NOMO-1 (cell line): ENCODE measurements around the gene MCUR1.
"Not testable (repeated sequence)": the region's sequence is repeated elsewhere in the genome, so short reads cannot be mapped to it uniquely, and the experiment has no call there.

Experiments
- DNase-seq, 2 experiments: peaks; one replicate each; lab custom pipeline; 2025; ENCODE audit not compliant: unreplicated experiment in 2 of 2; lab: John Stamatoyannopoulos, UW

Gene MCUR1

DNA sequence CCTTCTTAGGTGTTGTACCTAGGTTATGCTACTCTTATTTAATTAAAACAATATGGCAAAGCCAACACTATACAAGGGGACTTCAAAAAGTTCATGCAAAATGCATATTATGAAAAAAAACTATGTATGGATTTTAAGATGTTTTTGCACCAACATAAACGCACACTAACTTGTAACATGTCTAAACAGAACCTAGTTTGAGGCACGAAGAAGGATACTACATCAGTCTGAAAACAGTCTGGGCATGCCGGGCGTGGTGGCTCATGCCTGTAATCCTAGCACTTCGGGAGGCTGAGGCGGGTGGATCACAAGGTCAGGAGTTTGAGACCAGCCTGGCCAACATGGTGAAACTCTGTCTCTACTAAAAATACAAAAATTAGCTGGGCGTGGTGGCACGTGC is 34.2 kb downstream of the MCUR1 start:
- DNase-seq = not testable (repeated sequence)

DNA sequence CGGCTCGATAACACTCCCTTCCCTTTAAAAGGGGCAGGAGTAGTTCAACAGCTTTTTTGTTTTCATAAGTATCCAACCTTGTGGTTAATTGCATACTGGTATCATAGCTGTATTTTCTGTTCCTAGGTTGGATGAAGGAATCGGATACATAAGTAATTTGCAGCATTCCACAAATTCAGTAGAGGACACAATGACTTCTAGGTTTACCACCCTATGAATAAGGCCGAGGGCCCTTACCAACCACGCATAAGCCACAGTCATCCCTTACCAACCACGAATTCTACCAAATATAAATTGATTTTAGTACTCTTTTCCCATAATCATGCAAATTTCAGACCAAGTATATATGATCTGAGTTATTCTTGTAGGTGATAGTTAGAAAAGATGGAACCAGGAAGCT is 36.3 kb downstream of the MCUR1 start:
- no peak for DNase-seq

DNA sequence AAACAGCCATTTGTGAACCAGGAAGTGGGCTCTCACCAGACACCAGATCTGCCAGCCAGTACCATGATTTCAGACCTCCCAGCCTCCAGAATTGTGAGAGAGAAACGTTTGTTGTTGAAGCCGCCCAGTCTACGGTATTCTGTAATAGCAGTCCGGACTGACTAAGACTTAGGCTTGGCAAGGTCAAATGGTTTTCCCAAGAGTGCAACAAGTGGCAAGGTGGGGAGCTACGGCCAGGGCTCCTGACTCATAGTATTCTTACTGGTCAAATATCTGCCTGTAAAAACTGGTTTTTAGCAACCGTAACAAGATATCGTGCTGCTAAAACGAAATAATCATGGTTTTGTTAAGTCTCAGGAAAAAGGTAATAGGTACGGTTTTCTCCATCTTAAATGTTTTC is 37.8 kb downstream of the MCUR1 start:
- no peak for DNase-seq

DNA sequence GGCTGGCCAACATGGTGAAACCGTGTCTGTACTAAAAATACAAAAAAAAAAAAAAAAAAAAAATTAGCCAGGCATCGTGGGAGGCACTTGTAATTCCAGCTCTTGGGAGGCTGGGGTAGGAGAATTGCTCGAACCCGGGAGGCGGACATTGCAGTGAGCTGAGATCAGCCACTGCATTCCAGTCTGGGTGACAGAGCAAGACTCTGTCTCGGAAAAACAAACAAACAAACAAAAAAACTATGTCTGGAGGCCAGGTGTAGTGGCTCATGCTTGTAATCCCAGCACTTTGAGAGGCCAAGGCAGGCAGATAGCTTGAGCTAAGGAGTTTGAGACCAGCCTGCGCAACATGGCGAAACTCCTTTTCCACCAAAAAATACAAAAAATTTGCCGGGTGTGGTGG is 38.9 kb downstream of the MCUR1 start:
- not testable (repeated sequence) for DNase-seq

DNA sequence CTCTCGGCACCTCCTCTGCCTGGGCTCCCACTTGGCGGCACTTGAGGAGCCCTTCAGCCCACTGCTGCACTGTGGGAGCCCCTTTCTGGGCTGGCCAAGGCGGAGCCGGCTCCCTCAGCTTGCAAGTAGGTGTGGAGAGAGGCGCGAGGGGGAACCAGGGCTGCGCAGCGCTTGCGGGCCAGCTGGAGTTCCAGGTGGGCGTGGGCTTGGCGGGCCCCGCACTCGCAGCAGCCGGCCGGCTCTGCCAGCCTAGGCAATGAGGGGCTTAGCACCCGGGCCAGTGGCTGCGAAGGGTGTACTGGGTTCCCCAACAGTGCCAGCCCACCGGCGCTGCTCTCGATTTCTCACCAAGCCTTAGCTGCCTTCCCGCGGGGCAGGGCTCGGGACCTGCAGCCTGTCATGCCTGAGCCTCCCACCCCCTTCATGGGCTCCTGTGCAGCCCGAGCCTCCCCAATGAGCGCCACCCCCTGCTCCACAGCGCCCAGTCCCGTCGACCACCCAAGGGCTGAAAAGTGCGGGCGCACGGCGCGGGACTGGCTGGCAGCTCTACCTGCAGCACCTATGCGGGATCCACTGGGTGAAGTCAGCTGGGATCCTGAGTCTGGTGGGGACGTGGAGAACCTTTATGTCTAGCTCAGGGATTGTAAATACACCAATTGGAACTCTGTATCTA is 41.9 kb downstream of the MCUR1 start:
- DNase-seq = not testable (repeated sequence)

DNA sequence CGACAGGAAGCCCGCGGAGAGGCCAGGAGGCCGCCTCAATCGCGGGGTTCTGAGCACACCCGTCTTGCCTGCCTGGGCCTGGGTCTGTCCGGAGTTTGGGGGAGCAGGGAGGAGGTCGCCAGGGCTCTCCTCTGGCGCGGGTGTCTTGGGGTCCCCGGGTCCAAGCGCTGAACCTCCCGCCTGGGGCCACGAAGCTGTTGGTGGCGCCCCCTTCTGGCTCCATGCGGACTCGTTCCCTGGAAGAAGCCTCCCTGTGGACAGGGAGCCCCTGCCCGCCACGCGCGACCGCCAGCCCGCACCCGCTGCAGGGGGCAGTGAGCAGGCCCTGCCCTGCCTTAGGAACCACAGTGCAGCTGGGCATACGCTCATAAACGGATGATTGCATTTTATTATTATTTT is 44.7 kb downstream of the MCUR1 start:
- DNase-seq = no peak

DNA sequence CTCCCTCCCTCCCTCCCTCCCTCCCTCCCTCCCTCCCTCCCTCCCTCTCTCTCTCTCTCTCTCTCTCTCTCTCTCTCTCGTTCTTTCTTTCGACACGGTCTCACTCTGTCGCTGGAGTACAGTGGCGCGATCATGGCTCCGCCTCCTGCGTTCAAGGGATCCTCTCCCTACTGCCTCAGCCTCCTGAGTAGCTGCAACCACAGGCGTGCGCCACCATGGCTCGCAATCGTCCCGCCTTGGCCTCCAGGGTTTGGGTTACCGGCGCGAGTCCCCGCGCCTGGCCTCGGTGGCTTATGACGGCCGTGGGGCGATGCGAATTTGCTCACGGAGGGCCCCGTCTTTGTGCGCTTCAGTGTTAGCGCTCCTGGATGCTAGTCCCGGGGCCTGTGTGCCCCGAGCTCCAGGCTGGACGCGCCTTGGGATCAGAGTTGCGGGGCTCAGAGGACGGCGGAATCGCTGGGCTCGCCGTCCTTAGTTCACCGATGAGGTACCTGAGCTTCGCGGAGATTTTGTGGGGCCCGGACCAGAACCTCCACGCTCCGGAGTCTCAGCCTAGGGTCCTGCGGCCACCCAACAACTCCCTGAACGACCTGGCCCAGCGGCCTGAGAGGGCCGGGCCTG is 45.2 kb downstream of the MCUR1 start:
- no peak for DNase-seq

DNA sequence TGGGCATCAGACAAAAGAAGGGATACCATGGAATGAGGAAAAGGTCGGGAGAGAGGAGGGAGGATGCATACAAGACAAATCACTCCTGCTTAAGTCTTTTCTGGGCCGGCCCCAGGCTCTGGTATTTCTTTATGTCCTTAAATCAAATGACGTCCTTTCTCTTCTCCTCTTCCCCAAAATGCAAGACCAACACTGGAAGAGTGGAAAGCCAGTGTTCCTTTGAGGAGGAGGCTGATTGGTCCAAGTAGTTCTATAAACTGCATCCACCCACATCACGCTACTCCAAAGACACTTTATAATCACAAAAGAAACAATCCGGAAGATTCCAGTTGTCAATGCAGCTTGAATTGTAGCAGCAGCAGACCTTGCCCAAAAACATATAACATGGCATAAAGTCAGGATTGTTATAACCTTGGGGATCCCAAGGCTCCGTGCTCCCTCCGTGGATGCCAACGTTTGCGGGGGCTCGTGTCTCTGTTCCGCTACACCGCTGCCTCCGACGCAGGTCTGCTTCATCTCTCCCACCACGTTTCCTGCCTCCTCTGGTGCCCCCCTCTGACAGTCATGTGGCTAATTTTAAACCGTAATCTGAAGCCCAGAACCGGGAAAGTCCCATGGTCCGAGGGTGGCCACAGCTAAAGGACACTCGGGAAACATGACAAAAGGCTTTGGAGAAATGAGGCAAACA is 47.1 kb downstream of the MCUR1 start:
- no peak for DNase-seq

DNA sequence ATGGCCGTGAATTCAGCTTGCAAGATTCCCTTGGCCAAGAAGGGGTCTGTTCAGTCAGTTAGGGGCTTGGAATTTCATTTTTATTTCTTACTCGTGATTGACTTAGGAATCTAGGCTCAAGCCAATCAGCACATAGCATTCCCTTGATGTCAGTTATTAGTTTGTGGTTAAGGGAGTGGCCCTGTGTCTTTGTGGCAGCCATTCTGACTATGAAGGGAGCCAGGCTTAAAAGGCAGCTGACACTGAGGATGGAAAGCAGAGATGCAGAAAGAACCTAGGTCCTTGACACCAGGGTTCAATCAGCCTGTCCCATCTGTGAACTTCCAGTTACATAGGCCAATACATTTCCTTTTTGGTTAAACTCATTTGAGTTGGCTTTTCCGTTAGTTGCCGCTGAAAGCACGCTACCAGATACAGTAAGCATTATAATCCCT is 48.1 kb downstream of the MCUR1 start:
- no peak for DNase-seq

DNA sequence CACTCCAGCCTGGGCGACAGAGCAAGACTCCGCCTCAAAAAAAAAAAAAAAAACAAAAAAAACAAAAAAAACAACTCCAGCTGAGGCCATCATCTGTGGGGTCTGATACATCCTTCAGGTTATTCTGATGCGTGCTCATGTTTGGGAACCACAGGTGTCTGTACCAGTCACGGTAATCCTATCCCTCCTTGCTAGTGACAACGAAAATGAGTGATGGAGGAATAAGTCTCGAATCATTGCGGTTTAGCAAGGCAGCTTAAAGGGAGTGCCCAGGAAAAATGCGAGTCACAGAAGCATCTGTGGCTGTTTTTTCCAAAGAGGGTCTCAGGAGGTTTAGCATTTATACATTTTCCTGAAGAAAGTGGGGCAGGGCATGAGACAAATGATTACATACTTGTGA is 48.8 kb downstream of the MCUR1 start:
- DNase-seq = no peak

DNA sequence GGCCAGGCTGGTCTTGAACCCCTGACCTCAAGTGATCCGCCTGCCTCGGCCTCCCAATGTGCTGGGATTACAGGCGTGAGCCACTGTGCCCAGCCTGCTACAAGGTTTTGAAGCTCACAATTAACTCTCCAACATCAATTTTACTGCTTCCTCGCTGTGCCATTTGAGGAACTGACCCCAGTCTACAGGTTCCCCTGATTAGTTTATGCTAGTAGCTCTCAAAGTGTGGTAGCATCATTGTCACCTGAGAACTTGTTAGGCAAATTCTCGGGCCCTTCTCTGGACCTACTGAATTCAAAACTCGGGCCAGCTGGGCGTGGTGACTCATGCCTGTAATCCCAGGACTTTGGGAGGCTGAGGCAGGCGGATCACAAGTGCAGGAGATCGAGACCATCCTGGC is 49.4 kb downstream of the MCUR1 start:
- peak in 1 of 2 experiments; percentile 48 for DNase-seq

DNA sequence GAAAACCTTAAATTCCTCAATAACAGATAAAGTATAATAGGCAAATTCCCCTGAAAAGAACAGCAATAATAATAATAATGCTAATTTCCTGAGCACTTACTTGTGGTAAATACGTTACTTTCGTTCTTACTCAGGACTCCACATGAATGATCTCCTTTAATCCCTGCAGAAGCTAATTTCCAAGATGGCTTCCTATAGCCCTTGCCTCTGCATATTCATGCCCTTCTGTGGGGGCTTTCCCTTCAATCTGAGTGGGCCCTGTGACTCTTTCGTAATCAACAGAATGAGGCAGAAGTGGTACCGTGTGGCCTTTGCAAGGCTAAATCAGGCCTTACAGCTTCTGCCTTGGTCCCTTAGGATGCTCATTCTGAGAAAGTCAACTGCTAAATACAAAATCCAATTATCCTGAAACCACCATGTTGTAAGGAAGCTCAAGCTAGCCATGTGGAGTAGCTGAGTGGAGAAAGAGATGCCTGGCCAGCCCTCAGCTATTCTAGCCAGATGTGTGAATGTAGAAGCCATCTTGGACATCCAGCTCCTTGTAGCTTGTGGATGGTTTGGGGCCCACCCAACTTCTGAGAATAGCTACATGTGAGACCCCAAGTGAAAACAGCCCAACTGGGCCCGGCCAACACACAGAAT is 50.5 kb downstream of the MCUR1 start:
- DNase-seq = no peak

DNA sequence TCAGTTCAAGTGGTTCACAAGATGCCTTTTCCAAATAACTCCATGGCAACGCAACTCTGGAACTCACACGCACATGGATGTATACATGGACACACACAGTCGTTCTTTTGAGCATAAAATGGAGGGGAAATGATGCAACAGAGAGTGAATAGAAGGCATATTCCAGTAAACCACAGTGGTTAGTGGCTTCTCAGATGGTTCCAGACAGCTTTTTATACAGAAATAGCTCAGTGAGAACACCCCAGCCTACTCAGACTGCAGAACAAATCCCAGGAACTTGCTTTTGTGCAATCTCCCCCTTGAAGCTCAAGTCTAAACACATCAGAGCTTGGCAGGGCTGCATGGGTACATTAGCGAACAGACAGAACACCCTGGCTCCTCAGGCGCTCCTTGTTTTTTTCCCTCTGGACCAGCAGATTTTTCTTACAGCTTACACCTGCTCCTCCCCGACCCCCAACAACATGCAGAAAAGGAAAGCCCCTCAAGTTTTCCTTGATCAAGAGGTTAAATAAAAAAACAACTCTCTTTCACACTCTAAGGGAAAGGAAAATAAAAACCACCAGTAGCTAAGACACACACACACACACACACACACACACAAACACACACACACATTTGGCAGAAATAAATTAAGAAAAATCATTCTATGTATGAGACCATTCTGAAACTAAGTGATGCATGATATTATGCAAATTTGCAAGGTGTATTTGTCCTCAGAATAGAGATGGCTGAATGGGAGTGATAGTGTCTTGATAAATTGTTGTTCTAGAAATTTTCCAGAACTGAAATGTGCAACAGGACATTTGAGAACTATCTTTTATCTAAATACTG is 51.5 kb downstream of the MCUR1 start:
- DNase-seq = peak; percentile 80 to 95

DNA sequence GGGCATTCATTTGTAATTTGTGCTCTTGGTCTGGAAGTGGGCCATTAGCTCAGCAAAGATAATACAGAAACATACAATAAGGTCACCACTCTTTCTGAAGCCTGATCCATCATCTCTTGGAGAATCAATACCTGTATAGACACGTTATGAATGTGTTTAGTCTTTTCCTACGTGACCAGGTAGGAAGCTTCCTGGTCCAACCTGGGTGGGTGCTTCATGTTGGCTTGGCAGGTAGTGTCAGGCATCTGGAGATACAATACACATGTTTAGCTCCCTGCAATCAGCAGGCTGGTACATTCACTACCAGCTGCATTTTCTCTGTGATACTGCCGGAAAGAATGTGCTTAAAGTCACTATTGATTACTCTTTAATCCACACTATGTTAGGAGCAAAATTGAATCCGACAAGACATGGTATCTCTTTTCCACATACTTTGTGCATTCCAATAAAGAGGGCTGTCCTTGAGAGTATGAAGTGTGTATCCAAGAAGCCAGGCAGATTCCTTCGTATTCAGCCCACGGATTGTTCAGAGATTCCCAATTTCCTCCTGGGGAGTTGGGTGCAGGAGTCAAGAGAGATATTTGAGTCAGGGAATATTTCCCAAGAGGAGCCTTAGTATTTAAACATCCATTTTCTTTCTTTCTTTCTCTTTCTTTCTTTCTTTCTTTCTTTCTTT is 52.9 kb downstream of the MCUR1 start:
- DNase-seq = no peak

DNA sequence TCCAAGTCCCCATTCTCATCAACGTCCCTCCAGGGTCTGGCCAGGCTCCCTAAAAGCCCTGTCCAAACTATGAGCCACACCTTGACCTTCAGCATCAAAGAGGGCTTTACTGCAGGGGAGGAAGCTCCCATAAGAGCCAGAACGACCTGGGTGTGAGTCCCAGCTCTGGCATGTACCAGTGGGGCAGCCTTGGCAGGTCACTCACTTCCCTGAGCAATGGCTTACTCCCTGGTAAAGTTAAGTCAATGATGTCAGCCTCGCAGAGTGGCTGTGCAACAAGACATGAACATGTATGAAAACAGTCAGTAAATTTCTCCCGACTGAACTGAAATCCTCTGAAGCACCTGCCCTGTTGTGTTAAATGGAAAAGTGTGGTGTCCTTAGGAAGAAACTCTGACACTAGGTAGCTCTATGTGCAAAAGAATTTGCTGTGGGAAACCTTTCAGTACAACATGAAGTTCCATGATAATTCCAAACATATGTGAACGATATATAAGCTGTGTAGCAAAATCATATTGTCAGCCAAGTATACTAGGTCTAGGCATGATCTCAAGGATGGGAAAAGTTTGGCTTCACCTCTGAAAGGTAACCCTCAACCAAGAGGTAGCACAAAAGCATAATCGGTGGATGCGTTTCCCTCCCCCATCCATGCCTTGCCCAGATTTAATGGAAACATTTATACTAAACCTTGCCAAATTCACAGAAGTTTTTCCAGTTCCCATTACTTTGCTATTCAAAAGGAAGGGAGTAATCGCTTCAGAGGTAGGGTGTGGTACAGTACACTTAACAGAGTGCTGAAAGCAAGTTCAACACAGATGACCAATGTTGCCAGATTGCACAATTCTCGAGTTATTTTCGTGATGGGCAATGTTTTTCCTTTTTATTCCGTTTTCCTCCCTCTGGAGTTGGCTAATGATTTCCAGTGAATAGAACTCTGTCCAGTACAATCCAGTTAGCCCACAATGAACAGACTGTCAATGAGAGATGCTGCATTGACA is 53.8 kb downstream of the MCUR1 start:
- peak in 1 of 2 experiments; percentile 67 for DNase-seq

DNA sequence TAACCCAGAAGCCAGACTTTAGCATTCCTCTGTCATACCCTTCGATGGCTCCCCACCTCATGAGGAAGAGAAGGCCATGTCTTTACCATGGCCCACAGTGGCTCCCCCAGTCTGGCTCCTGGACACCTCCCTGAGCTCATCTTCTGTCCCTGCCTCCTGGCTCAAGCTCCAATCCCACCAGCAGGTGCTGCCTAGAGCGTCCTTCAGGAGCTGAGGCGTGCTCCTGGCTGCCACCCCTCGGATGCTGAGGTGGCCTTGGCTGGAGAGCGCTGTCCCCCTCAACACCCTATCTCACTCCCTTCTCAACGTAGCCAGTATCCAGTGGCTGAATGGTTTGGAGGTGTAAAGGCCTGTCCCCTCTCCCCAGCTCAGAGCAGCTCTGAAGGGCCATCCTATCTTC is 55.3 kb downstream of the MCUR1 start:
- no peak for DNase-seq

DNA sequence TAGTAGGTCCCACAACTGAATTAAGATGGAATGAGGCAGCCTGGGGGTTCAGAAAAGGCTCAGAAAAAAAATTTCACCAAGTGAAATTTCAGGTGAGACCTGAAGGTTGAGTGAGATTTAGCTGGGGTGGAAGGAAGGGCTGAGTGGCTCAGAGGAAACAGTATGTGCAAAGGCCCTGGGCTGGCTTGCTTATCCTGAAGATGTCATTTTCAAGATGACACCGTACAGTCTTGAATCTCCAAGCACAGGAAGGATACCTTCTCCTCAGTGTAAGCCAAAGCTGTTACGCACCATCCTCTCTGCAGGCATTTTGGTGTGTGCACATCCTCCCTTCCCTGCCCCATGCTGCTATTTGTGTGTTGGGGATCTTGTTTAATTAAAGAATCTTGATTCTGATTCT is 59.7 kb downstream of the MCUR1 start:
- no peak for DNase-seq

DNA sequence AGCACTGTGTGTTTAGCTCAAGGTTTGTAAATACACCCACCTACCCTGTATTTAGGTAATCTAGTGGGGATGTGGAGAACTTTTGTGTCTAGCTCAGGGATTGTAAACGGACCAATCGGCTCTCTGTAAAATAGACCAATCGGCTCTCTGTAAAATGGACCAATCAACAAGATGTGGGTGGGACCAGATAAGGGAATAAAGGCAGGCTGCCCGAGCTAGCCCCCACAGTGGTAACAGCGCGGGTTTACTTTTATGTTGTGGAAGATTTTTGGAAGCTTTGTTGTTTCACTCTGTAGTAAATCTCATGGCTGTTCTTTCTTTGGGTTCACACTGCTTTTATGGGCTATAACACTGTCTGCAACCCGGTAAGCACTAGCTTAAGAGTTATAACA is 70.6 kb downstream of the MCUR1 start:
- DNase-seq = no peak
